GM19238 (cell line): Measurements from ENCODE around the gene DLG2.

Source experiments
- DNase-seq: peaks from one replicate; pipeline ENCODE4 v3.0.0; 2011; ENCODE audit warnings: low spot score; ENCODE audit not compliant: insufficient read length

DLG2 gene

GRCh38 chr11:83544846-83545245 is 2082.3 kb downstream of the DLG2 start:
- no peak for DNase-seq

- no peak for DNase-seq
Measured at GRCh38 chr11:83543706-83544439, 2083.3 kb downstream of the DLG2 start.

- no peak for DNase-seq
Measured at GRCh38 chr11:83542861-83543260, 2084.3 kb downstream of the DLG2 start.

- no peak for DNase-seq
Measured at GRCh38 chr11:83540728-83541127, 2086.4 kb downstream of the DLG2 start.

GRCh38 chr11:83540112-83540675 is 2086.9 kb downstream of the DLG2 start:
- DNase-seq = no peak

GRCh38 chr11:83538286-83538685 is 2088.9 kb downstream of the DLG2 start:
- no peak for DNase-seq

- DNase-seq = no peak
Measured at GRCh38 chr11:83537131-83537610, 2090.0 kb downstream of the DLG2 start.

GRCh38 chr11:83533166-83533565 is 2094.0 kb downstream of the DLG2 start:
- DNase-seq = no peak

GRCh38 chr11:83528877-83529276 is 2098.3 kb downstream of the DLG2 start:
- no peak for DNase-seq

- no peak for DNase-seq
Measured at GRCh38 chr11:83528225-83528624, 2098.9 kb downstream of the DLG2 start.

- no peak for DNase-seq
Measured at GRCh38 chr11:83523676-83524075, 2103.5 kb downstream of the DLG2 start.

- DNase-seq = no peak
Measured at GRCh38 chr11:83522911-83523310, 2104.2 kb downstream of the DLG2 start.

- no peak for DNase-seq
Measured at GRCh38 chr11:83521647-83522596, 2105.2 kb downstream of the DLG2 start.

- DNase-seq = no peak
Measured at GRCh38 chr11:83520849-83521248, 2106.3 kb downstream of the DLG2 start.

- DNase-seq = no peak
Measured at GRCh38 chr11:83511646-83512045, 2115.5 kb downstream of the DLG2 start.

GRCh38 chr11:83510530-83511460 is 2116.3 kb downstream of the DLG2 start:
- DNase-seq = no peak

GRCh38 chr11:83508804-83509203 is 2118.3 kb downstream of the DLG2 start:
- DNase-seq = no peak

GRCh38 chr11:83502041-83502440 is 2125.1 kb downstream of the DLG2 start:
- DNase-seq = no peak

- DNase-seq = no peak
Measured at GRCh38 chr11:83493917-83494316, 2133.2 kb downstream of the DLG2 start.

- no peak for DNase-seq
Measured at GRCh38 chr11:83493034-83493433, 2134.1 kb downstream of the DLG2 start.

- no peak for DNase-seq
Measured at GRCh38 chr11:83483808-83484207, 2143.3 kb downstream of the DLG2 start.
